Testis (tissue), 2 donors: ENCODE data around the gene AHCY.

Source experiments
- CTCF ChIP-seq, 3 experiments: fragments of 450-650 bp in 2 of 3; fragments of 200-600 bp in 1 of 3; sonication (generic) in 1 of 3; IDR thresholded peaks; one replicate each; pipeline ENCODE4 v1.5.1; 2016 to 2019; ENCODE audit warnings: antibody characterized with exemption in 3 of 3, mild to moderate bottlenecking in 2 of 3, moderate library complexity in 1 of 3
- POLR2A ChIP-seq: fragments of 450-650 bp; IDR thresholded peaks from one replicate; pipeline ENCODE4 v1.6.1; 2017; ENCODE audit warnings: antibody characterized with exemption, mild to moderate bottlenecking, moderate library complexity

DNA sequence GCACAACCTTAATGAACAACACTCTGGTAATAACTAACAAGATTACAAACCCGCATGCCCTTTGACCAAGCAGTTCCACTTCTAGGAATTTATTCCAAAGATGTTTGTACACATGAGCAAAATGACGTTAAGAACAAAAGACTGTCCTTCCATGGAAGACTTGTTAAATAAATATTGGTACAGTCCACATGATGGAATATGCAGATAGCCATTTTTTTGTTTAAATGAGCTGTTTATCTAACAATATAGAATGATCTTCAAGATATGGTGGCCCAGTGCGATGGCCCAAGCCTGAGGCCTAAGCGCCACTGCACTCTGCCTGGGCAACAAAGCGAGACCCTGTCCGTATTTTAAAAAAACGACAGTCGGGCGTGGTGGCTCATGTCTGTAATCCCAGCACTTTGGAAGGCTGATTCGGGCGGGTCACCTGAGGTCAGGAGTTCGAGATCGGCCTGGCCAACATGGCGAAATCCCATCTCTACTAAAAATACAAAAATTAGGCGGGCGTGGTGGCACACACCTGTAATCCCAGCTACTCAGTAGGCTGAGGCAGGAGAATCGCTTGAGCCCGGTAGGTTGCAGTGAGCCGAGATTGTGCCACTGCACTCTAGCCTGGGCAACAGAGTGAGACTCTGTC lies 7.4 kb upstream of the AHCY start:
- TF ChIP-seq CTCF (IDR thresholded peaks at IDR 0.05): no peak
- TF ChIP-seq POLR2A: no peak
